ENCODE data around the gene RDM1.

RDM1 gene

GRCh38 chr17:35870906-35871819 is 59.4 kb downstream of the RDM1 start:
- DNase-seq, result no peak

DNA sequence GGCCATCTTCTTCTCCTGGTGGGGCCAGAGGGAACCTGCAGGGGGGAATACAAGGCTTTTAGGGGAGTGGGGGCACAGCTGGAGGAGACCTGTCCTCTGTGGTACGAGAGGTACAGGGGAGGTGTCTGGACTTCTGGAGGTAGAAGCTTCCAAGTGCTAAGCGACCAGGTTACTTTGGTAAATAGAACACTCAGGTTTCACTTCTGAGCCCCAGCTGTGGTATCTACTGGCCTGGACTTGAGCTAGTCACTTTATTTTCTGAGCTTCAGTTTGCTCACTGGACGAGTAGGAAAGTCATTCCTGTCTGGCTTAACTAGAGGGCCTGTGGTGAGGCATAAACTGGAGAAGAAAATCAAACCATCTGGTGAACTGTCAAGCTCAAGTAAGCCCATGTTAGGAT is 61.8 kb downstream of the RDM1 start, which contains the start of gene HEATR9:
TSS of gene HEATR9 (minus strand) at position 155 of the 400 bp plus-strand sequence. CDS start at position 6, 149 bp downstream.
- no peak for DNase-seq
